ENCODE data around the gene BMPER. TPM values are rescaled to one million over a fixed set of nuclear protein-coding genes. Genes with fewer than 3 reads are reported as not detected.

Gene BMPER
- total and polyA plus RNA-seq, 2 of the 8 experiments (the other 6 are each of a cell fraction or from before 2014, with no cell fraction given): 0.33 to 0.69 TPM

DNA sequence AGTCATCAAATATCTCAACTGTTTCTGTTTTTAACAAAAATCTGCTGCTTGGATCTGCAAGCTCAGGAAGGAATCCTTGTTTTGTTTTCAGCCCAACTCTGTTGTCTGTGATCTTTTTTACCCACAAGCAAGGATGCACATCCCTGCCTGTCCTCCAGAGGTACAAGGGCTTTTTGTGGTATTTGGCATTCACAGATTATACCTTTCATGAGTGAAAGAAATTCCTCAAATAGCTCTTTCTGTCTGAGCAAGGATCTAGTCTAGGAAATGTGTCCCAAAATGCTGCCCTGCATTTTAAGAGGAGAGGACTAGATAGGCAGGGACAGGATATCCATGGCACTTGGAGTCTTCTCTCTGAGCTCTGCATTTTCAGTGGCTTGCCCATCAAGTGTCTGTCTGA, 151.8 kb downstream of the BMPER start:
- Histone ChIP-seq H2BK12ac (ENCODE audit: low read depth, low read length) (no peak overlapping the region), H3K9me3 (ENCODE audit: insufficient read depth in 2 of 2, low read depth in 1 of 2, low read length in 1 of 2) (no peaks in the 10 kb centered on the region), H3K27me3 (replicated peaks in 1 of 4; ENCODE audit: control insufficient read depth in 3 of 4, extremely low read depth in 1 of 4, insufficient read depth in 3 of 4, low read length in 3 of 4) (no peaks in the 10 kb centered on the region), H3K56ac (replicated peaks; ENCODE audit: insufficient read length, low read depth, low read length) (no peak overlapping the region), H2AFZ (ENCODE audit: low read length) (0 out of 2 replicates have a peak overlapping the region, but pooled peaks have one; percentile 23), H3K23me2 (ENCODE audit: low read depth, low read length) (no peaks in the 10 kb centered on the region; the same call in 1 of the 2 replicates), H4K8ac (ENCODE audit: extremely low read depth, insufficient read depth, low read length) (no peak overlapping the region), H3K36me3 (ENCODE audit: control insufficient read depth in 2 of 4, insufficient read depth in 4 of 4, low read length in 3 of 4) (no peaks in the 10 kb centered on the region), H3K4me3 (ENCODE audit: extremely low read depth in 1 of 4, insufficient read depth in 2 of 4, low read depth in 3 of 4, low read length in 4 of 4) (no peak overlapping the region), H3K79me2 (ENCODE audit: control insufficient read depth in 1 of 2, insufficient read depth in 2 of 2, low read length in 2 of 2) (no peaks in the 10 kb centered on the region), H2BK20ac (ENCODE audit: low read length) (no peak overlapping the region), H2BK5ac (ENCODE audit: low read depth, low read length) (no peak overlapping the region), H3K4me2 (ENCODE audit: insufficient read depth in 1 of 2, low read depth in 2 of 2, low read length in 2 of 2) (no peak overlapping the region), H2BK120ac (replicated peaks; ENCODE audit: low read depth, low read length) (no peak overlapping the region), H3K18ac (ENCODE audit: extremely low read depth, low read length) (no peak overlapping the region), H3K4me1 (replicated peaks in 1 of 4; ENCODE audit: control insufficient read depth in 3 of 4, insufficient read depth in 4 of 4, low read length in 3 of 4) (peaks cover 3 to 21% (median 10%) of the 10 kb centered on the region in 4 experiments; a peak in 6 of 7 replicates), H3K79me1 (ENCODE audit: low read depth, low read length) (no peaks in the 10 kb centered on the region; the same call in 1 of the 2 replicates), H2AK5ac (ENCODE audit: low read depth, low read length) (no peak overlapping the region), H4K5ac (ENCODE audit: insufficient read length, low read depth, low read length) (no peak overlapping the region), H4K20me1 (replicated peaks in 1 of 2; ENCODE audit: control insufficient read depth in 1 of 2, insufficient read depth in 2 of 2, low read length in 2 of 2) (no peaks in the 10 kb centered on the region), H3K14ac (ENCODE audit: insufficient read length) (no peak overlapping the region), H3K23ac (ENCODE audit: insufficient read length) (no peak overlapping the region), H4K91ac (replicated peaks; ENCODE audit: insufficient read length, low read length) (no peak overlapping the region), H2BK15ac (ENCODE audit: low read length) (no peak overlapping the region), H3K27ac (ENCODE audit: low read depth, low read length) (no peak overlapping the region), H3K4ac (replicated peaks; ENCODE audit: insufficient read length, low read depth, low read length) (no peak overlapping the region), H3K9ac (replicated peaks in 1 of 4; ENCODE audit: extremely low read depth in 1 of 4, low read depth in 3 of 4, low read length in 3 of 4) (no peak overlapping the region)
- FAIRE-seq: no peak
- POLR2A ChIA-PET (ENCODE audit: partially characterized antibody): interaction anchor here (1.4 kb wide), 1 partner anchor 10 kb away, joined by 3 read pairs; no protein-coding TSS in a partner anchor
- CTCF ChIA-PET (ENCODE audit: partially characterized antibody): interaction anchor here (0.7 to 2.7 kb wide), 6 partner anchors 15 to 76 kb away, joined by 3 to 19 read pairs (median 3); no protein-coding TSS in a partner anchor
- no peak for DNase-seq (ENCODE audit: low read depth in 1 of 2, low spot score in 2 of 2)
- no peak for TF ChIP-seq NANOG (IDR thresholded peaks at IDR 0.05; ENCODE audit: insufficient read depth, low read depth, low read length, poor library complexity, severe bottlenecking)
- no peak for TF ChIP-seq NRF1 (IDR thresholded peaks at IDR 0.05; ENCODE audit: low read depth, low read length)
- no peak for TF ChIP-seq CBX5 (IDR thresholded peaks at IDR 0.05; ENCODE audit: low read depth, low read length)
- TF ChIP-seq, protein P1, sequence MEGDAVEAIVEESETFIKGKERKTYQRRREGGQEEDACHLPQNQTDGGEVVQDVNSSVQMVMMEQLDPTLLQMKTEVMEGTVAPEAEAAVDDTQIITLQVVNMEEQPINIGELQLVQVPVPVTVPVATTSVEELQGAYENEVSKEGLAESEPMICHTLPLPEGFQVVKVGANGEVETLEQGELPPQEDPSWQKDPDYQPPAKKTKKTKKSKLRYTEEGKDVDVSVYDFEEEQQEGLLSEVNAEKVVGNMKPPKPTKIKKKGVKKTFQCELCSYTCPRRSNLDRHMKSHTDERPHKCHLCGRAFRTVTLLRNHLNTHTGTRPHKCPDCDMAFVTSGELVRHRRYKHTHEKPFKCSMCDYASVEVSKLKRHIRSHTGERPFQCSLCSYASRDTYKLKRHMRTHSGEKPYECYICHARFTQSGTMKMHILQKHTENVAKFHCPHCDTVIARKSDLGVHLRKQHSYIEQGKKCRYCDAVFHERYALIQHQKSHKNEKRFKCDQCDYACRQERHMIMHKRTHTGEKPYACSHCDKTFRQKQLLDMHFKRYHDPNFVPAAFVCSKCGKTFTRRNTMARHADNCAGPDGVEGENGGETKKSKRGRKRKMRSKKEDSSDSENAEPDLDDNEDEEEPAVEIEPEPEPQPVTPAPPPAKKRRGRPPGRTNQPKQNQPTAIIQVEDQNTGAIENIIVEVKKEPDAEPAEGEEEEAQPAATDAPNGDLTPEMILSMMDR (IDR thresholded peaks at IDR 0.05; ENCODE audit: control extremely low read depth in 1 of 3, insufficient read depth in 1 of 3, low read depth in 1 of 3, low read length in 3 of 3): no peak
- no peak for TF ChIP-seq ZNF274 (IDR thresholded peaks at IDR 0.05; ENCODE audit: borderline replicate concordance, extremely low read depth, low read length)
- no peak for TF ChIP-seq SIRT6 (IDR thresholded peaks at IDR 0.05; ENCODE audit: low read length)
- no peak for TF ChIP-seq RAD21 (IDR thresholded peaks at IDR 0.05 in 1 of 2, conservative IDR thresholded peaks at IDR 0.05 in 1 of 2; ENCODE audit: low read depth in 2 of 2, low read length in 2 of 2)
- TF ChIP-seq TCF12 (IDR thresholded peaks at IDR 0.05; ENCODE audit: low read depth, low read length): no peak
- TF ChIP-seq, protein P2, sequence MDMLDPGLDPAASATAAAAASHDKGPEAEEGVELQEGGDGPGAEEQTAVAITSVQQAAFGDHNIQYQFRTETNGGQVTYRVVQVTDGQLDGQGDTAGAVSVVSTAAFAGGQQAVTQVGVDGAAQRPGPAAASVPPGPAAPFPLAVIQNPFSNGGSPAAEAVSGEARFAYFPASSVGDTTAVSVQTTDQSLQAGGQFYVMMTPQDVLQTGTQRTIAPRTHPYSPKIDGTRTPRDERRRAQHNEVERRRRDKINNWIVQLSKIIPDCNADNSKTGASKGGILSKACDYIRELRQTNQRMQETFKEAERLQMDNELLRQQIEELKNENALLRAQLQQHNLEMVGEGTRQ (IDR thresholded peaks at IDR 0.05; ENCODE audit: low read length): no peak
- no peak for TF ChIP-seq KDM4A (IDR thresholded peaks at IDR 0.05; ENCODE audit: low read depth, low read length, severe bottlenecking)
- no peak for TF ChIP-seq CREB1 (IDR thresholded peaks at IDR 0.05)

Data from H1 (cell line).